ENCODE data around the gene CXCL17.
A peak's percentile ranks its signal among the peaks of the same experiment; 100 is the strongest.
"Not testable (repeated sequence)": the region's sequence is repeated elsewhere in the genome, so short reads cannot be mapped to it uniquely, and the experiment has no call there.

Gene CXCL17

GRCh38 chr19:42465827-42466280 lies 23.1 kb upstream of the CXCL17 start:
- no peak for DNase-seq

DNA sequence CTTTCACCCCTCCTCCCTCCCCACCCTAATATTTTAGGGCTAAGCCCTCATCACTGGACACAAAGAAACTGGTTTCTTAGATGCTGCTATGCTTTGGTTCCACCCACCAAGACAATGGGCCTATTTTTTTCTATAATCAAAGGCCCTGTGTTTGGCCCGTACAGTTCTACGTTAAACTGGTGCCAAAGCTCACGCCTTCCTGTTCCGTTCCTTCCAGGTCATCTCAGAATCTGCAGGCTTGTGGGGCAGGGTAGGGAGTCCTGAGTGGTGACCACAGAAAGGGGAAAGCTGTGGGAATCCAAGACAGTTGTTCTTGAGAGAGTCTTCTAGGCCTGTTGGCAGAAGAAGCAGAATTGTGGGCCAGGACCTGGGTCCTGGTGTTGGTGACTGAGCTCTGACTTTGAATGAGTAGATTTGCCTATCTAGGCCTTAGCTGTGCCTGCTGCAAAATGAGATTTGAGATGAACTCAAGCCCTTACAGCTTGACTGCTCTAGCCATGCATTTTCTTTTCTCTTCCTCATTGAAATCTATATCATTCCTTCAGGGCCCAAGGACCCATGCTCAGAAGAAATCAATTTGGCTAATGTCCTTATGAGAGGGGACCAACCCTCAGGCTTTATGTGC lies 19.1 kb upstream of the CXCL17 start:
- DNase-seq = no peak

- not testable (repeated sequence) for DNase-seq
These were observed 18.5 kb upstream of the CXCL17 start for GRCh38 chr19:42461231-42461630.

GRCh38 chr19:42459926-42460325 lies 17.2 kb upstream of the CXCL17 start:
- DNase-seq = no peak

DNA sequence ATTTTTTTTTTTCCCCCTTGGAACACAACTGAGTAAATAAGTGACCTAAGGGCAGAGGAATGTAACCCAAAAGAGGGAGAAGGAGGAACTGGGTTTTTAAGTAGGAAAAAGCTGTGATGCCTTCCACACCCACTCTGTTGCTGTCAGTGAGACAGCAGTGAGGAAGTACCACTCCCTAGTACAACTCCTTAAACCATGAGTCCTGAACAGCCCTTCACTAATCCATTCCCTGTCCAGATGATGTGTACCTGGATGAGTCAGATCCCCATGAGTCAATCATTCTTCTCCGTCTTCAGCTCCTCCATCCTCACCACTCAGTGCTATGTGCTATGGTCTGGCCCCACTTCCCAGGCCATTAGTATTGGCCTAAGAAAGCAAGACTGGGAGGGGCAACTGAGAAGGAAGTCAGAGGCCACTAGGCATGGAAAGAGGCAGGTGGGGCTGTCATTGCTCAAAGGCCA lies 12.9 kb upstream of the CXCL17 start:
- DNase-seq = no peak

GRCh38 chr19:42455086-42455485 lies 12.3 kb upstream of the CXCL17 start:
- DNase-seq = no peak

GRCh38 chr19:42452590-42452989 lies 9.8 kb upstream of the CXCL17 start:
- no peak for DNase-seq

DNA sequence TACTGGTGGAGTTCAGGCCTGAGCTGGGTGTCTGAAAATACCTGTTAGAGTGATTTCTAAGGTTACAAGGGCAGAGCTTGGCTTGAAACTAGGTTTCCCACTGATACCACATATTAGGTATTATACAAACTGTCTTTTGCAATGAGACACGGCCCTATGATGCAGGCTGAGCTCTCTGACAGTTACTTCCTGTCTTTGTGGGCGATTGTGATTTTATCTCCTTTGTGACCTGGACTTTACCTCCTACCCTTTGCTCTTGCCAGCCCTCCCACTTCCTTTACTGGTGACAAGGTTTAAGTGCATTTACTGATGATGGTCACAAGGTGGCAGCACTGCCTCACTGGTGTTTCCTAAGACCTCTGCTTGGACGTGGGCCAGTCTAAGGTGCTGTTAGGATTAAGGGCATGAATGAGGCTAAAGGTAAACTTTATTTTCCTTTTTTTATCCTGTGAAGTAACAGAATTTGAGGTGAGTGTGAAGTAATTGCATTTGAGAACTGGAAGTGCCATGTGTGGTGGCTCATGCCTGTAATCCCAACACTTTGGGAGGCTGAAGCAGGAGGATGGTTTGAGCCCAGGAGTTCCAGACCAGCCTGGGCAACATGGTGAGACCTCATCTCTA lies 7.7 kb upstream of the CXCL17 start:
- peak; percentile 85 for DNase-seq

DNA sequence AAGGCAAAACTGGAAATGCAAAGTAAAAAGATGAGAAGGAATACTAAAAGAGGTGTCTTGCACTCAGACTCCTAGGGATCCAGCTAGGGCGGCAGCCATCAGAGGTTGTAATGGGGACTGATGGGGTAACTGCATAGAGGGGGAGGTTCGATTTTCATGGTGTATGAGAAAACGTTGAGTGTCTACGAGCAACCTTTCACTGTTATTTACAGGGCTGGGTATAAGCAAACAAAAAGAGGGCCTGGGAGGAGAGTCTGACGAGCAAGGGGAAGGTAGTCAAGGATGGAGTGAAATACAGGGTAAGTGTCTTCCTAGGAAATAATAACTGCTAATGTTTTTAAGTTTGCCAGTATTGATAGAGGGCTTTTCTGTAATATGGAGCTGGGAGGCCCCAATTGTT lies 5.6 kb upstream of the CXCL17 start:
- not testable (repeated sequence) for DNase-seq

- no peak for DNase-seq
These were observed 3.2 kb upstream of the CXCL17 start for GRCh38 chr19:42445948-42446347.

DNA sequence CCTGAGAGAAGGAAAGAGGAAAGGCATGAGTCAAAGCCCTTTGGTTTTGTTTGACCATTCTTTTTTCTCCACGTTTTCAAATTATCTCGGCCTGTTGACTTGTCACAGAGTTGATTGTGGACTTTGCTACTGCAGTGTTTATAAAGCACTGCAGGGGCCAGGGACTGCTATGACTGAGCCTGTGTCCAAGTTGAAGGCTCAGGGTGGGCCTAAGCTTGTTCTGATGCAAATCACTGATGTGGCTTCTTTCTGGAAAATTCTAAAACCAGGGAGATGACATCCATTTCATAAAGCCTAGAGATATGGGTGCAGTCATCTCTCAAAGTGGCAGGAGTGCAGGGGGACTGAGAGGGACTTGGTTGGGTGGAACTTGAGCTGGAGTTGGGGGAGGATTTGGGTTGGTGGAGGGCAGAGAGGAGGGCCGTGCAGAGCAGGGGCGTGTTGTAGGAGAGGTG lies 1.2 kb upstream of the CXCL17 start:
- no peak for DNase-seq

DNA sequence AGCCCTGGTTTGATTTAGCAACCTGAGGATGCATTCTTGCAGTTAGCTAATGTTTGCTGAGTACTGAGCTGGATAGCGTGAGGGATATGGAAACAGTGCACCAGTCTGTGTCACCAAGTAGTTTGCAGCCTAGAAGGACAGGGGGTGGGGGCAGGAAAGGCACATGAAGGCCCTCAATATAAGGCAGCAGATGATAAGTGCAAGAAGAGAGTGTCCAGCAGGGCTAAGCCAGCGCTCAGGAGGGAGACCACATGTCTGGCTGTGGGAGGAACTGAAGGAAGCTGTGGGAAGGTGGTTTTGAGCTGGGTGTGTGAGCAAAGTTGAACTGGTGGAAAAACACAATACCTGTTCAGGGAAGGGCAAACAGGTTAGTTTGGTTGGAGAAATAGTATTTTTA lies 1.7 kb downstream of the CXCL17 start:
- no peak for DNase-seq

- no peak for DNase-seq
These were observed 2.2 kb downstream of the CXCL17 start for GRCh38 chr19:42440357-42441048.

GRCh38 chr19:42436006-42436405 lies 6.7 kb downstream of the CXCL17 start:
- DNase-seq = no peak

DNA sequence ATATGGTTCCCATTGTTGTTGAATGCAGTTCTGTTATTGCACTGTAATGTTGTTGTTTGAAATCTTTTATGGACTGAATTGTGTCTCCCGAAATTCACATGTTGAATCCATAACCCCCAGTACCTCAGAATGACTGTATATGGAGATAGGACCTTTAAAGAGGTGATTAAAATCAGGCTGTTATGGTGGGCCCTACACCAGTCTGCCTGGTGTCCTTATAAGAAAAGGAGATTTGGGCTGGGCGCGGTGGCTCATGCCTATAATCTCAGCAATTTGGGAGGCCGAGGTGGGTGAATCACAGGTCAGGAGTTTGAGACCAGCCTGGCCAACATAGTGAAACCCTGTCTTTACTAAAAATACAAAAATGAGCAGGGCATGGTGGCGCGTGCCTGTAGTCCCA lies 7.4 kb downstream of the CXCL17 start:
- DNase-seq = no peak

DNA sequence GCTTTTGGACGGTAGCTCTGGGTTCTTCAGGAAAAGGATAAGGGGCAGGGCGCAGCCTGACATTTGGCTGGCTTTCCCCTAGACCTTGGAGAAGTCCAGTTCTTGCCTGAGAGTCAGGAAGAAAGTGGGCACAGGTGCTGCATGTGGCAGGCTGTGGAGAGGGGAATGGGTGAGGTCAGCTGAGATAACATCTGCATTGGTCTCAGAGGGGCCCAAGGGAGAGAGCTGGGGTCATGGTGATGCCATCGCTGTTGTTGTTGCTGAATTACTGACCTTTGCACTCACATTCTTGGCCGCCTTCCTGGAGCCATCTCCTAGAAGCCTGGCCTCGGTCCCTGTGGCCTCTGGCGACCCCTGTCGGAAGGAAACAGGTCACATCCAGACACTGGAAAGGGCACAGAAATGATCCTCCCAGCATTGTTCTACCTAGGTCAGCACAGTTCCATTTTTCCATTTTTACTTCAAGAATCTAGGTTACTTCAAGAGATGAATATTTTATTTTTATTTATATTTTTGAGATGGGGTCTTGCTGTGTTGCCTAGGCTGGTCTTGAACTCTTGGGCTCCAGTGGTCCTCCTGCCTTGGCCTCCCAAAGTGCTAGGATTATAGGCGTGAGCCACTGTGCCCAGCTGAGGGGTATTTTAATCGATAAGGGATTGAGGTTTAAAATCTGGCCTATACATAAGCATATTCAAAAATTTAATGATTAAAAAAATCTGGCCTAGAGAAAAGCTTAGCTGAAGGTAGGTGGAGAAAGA lies 9.1 kb downstream of the CXCL17 start:
- DNase-seq = peak; percentile 33

GRCh38 chr19:42431486-42431885 lies 11.3 kb downstream of the CXCL17 start:
- DNase-seq = no peak

DNA sequence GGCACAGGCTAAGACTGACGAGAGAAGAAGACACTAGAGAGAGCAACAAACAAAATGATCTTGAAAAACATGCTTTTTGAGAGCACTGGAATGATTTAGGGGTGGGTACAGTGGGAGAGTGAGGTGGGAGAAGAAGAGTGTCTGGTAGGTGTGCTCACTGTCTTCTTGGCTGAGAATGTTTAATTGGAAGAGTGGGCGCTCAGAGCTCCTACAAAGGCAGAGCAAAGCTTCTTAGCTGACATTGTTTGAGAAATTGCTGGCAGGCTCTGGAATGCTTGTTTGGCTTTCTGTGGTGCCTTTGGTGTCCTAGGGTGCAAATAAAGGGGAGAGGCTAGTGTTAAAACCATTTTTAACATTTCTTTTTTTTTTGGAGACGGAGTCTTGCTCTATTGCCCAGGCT lies 14.1 kb downstream of the CXCL17 start:
- no peak for DNase-seq

DNA sequence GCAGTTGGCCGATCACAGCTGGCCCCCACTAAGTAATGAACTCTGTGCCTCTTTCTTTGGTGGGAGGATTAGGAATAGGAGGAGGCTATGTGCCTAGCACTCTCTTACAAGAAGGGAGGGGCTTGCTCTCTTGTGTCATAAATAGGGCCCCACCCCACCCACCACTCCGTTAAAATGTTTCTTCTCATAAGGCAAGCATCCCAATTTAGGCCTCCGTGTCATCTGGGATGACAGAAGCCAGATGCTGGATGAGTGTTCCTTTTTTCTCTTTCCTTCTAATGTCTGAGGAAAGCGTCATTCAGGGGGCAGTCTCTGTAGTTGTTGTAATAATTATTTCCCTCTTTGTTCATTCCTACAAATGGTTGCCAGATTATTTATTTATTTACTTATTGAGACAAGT lies 15.4 kb downstream of the CXCL17 start, which contains the start of gene LIPE:
Gene LIPE (minus strand): TSS at position 76 of the 400 bp plus-strand sequence. CDS start 239 bp downstream, outside the sequence.
- DNase-seq = no peak

- peak; percentile 67 for DNase-seq
These were observed 16.1 kb downstream of the CXCL17 start for GRCh38 chr19:42426643-42427042.

- DNase-seq = no peak
These were observed 18.0 kb downstream of the CXCL17 start for GRCh38 chr19:42424712-42425131.

GRCh38 chr19:42424345-42424707 lies 18.4 kb downstream of the CXCL17 start:
- DNase-seq = no peak

Data from DMS153 (cell line).